Neural cell (in vitro differentiated cells): Measurements from ENCODE around the gene SWT1.

ENCODE experiments used
- EP300 ChIP-seq: fragments of 450-650 bp; conservative IDR thresholded peaks from 2 replicates; pipeline ENCODE4 v1.6.1; 2014; ENCODE audit warnings: antibody characterized with exemption, mild to moderate bottlenecking, moderate library complexity; ENCODE audit not compliant: poor library complexity, severe bottlenecking
- EZH2 ChIP-seq: fragments of 200-600, 300-800 bp; shearing (Covaris generic), sonication (generic); IDR thresholded peaks from 2 replicates; pipeline ENCODE4 v1.6.1; 2014; ENCODE audit warnings: antibody characterized with exemption, low read length, borderline replicate concordance, mild to moderate bottlenecking; ENCODE audit not compliant: insufficient read depth, poor library complexity, severe bottlenecking
- MXI1 ChIP-seq: fragments of 450-650 bp; conservative IDR thresholded peaks from 2 replicates; pipeline ENCODE4 v1.6.1; 2014; ENCODE audit warnings: antibody characterized with exemption, mild to moderate bottlenecking; ENCODE audit not compliant: poor library complexity, severe bottlenecking
- POLR2AphosphoS5 ChIP-seq: IDR thresholded peaks from 2 replicates; pipeline ENCODE4 v1.6.1; 2012
- RAD21 ChIP-seq: fragments of 450-650 bp; conservative IDR thresholded peaks from 2 replicates; pipeline ENCODE4 v1.6.1; 2014; ENCODE audit warnings: antibody characterized with exemption, mild to moderate bottlenecking, moderate library complexity
- SMC3 ChIP-seq: fragments of 450-650 bp; conservative IDR thresholded peaks from 2 replicates; pipeline ENCODE4 v1.6.1; 2014; ENCODE audit warnings: antibody characterized with exemption, mild to moderate bottlenecking, moderate library complexity; ENCODE audit not compliant: poor library complexity
- TAF1 ChIP-seq: IDR thresholded peaks from 2 replicates; pipeline ENCODE4 v1.6.1; 2012; ENCODE audit warnings: low read depth
- TF ChIP-seq, protein P1 (sequence below): fragments of 450-650 bp; IDR thresholded peaks from 2 replicates; pipeline ENCODE4 v1.5.1; 2014; ENCODE audit warnings: antibody characterized with exemption, mild to moderate bottlenecking, moderate library complexity; ENCODE audit not compliant: poor library complexity, severe bottlenecking
- TF ChIP-seq, protein P2 (sequence below): IDR thresholded peaks from 2 replicates; pipeline ENCODE4 v1.6.1; 2012; ENCODE audit warnings: borderline replicate concordance

DNA sequence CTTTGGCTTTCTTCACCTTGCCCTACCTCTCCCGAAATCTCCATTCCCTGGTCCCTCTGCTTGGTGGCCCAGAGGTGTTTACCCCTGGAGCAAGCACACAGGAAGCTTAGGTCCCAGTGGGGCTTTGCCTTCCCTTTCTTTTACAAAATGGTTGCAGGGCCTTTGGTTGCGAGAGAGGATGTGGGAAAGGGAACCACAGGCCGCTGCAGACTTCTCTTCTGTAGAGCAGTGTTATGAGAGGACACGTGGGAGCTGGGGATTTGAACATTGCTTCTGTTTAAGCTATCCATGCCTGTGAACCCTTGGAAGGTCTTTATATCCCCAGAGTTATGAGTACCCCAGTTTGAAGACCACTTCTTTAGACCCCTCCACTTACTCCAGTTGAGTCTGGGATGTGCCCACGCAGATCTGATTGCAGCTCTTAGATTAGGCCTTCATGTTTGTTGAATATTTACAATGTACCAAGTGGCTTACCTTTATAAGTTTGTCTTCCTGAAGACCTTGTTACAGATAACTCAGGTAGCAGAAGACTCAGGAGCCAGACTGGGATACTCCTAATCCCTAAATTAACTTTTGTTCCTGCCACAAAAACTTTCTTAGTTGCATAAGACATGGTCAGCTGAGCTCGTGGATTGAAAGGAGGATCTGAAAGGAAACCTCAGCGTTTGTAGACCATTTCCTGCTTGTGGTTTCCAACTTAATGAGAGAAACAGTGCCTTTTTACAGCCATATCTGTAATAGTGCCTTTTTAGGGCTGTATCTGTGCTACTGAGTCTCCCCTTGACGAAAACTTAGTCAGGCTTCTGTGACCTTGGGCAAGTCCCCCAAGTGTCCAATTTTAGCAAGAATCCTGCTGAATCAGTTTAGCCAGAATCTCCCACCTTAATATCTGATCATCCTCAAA, 182.0 kb downstream of the SWT1 start:
- TF ChIP-seq, protein P1, sequence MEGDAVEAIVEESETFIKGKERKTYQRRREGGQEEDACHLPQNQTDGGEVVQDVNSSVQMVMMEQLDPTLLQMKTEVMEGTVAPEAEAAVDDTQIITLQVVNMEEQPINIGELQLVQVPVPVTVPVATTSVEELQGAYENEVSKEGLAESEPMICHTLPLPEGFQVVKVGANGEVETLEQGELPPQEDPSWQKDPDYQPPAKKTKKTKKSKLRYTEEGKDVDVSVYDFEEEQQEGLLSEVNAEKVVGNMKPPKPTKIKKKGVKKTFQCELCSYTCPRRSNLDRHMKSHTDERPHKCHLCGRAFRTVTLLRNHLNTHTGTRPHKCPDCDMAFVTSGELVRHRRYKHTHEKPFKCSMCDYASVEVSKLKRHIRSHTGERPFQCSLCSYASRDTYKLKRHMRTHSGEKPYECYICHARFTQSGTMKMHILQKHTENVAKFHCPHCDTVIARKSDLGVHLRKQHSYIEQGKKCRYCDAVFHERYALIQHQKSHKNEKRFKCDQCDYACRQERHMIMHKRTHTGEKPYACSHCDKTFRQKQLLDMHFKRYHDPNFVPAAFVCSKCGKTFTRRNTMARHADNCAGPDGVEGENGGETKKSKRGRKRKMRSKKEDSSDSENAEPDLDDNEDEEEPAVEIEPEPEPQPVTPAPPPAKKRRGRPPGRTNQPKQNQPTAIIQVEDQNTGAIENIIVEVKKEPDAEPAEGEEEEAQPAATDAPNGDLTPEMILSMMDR: no peak
- TF ChIP-seq, protein P2, sequence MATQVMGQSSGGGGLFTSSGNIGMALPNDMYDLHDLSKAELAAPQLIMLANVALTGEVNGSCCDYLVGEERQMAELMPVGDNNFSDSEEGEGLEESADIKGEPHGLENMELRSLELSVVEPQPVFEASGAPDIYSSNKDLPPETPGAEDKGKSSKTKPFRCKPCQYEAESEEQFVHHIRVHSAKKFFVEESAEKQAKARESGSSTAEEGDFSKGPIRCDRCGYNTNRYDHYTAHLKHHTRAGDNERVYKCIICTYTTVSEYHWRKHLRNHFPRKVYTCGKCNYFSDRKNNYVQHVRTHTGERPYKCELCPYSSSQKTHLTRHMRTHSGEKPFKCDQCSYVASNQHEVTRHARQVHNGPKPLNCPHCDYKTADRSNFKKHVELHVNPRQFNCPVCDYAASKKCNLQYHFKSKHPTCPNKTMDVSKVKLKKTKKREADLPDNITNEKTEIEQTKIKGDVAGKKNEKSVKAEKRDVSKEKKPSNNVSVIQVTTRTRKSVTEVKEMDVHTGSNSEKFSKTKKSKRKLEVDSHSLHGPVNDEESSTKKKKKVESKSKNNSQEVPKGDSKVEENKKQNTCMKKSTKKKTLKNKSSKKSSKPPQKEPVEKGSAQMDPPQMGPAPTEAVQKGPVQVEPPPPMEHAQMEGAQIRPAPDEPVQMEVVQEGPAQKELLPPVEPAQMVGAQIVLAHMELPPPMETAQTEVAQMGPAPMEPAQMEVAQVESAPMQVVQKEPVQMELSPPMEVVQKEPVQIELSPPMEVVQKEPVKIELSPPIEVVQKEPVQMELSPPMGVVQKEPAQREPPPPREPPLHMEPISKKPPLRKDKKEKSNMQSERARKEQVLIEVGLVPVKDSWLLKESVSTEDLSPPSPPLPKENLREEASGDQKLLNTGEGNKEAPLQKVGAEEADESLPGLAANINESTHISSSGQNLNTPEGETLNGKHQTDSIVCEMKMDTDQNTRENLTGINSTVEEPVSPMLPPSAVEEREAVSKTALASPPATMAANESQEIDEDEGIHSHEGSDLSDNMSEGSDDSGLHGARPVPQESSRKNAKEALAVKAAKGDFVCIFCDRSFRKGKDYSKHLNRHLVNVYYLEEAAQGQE: no peak
- TF ChIP-seq MXI1 (no peak), EZH2 (no peak), TAF1 (no peak), EP300 (no peak), POLR2AphosphoS5 (no peak), SMC3 (no peak), RAD21 (no peak)
